OCI-LY3 (cell line): ENCODE data around the gene IAH1.

ENCODE experiments used
- CTCF ChIP-seq: fragments of 200-600, 300-600 bp; sonication (generic); IDR thresholded peaks from 2 replicates; pipeline ENCODE4 v1.5.1; 2014; ENCODE audit warnings: antibody characterized with exemption, low read length, low read depth
- EZH2phosphoT487 ChIP-seq: fragments of 200-600 bp; shearing (Covaris generic); IDR thresholded peaks from 2 replicates; pipeline ENCODE4 v1.6.1; 2018; ENCODE audit warnings: antibody characterized with exemption, mixed run types, low read depth

GRCh38 chr2:9490789-9491188 is 16.4 kb downstream of the IAH1 start:
- no peak for TF ChIP-seq CTCF
- no peak for TF ChIP-seq EZH2phosphoT487
